ENCODE results near the gene TEX2. TPM values are rescaled to one million over a fixed set of nuclear protein-coding genes. Genes with fewer than 3 reads are reported as not detected.
A peak's percentile ranks its signal among the peaks of the same experiment; 100 is the strongest.
"Not testable (repeated sequence)": the region's sequence is repeated elsewhere in the genome, so short reads cannot be mapped to it uniquely, and the experiment has no call there.

The TEX2 gene
- total RNA-seq, 2 experiments from 2014 or later: 14.0 to 14.5 TPM

GRCh38 chr17:64209356-64209941, 53.6 kb downstream of the TEX2 start:
- ChIA-PET POLR2A (no interaction called here), CTCF (interaction anchor here (0.9 to 2.0 kb wide), 4 partner anchors 14 to 93 kb away, joined by 3 to 7 read pairs (median 4); no protein-coding TSS in a partner anchor)
- no peak for DNase-seq
- no peak for ATAC-seq
- TF ChIP-seq, protein P1, sequence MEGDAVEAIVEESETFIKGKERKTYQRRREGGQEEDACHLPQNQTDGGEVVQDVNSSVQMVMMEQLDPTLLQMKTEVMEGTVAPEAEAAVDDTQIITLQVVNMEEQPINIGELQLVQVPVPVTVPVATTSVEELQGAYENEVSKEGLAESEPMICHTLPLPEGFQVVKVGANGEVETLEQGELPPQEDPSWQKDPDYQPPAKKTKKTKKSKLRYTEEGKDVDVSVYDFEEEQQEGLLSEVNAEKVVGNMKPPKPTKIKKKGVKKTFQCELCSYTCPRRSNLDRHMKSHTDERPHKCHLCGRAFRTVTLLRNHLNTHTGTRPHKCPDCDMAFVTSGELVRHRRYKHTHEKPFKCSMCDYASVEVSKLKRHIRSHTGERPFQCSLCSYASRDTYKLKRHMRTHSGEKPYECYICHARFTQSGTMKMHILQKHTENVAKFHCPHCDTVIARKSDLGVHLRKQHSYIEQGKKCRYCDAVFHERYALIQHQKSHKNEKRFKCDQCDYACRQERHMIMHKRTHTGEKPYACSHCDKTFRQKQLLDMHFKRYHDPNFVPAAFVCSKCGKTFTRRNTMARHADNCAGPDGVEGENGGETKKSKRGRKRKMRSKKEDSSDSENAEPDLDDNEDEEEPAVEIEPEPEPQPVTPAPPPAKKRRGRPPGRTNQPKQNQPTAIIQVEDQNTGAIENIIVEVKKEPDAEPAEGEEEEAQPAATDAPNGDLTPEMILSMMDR (IDR thresholded peaks at IDR 0.05): no peak
- Mint-ChIP-seq H3K27me3 (no peaks in the 10 kb centered on the region), H3K4me3 (no peak overlapping the region), H3K9me3 (no peaks in the 10 kb centered on the region), H3K36me3 (ENCODE audit: low read depth) (peaks cover 31% of the 10 kb centered on the region), H3K27ac (no peak overlapping the region), H3K4me1 (ENCODE audit: low read depth) (peaks cover 10% of the 10 kb centered on the region)
- intact Hi-C loops (cut with micrococcal nuclease): no loop called here

DNA sequence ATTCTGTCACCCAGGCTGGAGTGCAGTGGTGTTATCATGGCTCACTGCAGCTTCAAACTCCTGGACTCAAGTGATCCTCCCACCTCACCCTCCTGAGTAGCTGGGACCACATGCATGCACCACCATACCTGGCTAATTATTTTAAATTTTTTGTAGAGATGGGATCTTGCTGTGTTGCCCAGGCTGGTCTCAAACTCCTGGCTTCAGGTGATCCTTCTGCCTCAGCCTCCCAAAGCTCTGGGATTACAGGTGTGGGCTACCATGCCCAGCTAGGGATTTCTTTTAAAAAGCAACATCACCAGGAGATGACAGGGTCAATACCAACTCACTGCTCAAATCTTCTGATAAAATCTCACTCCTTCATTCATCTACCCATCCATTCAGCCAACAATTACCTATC, 54.4 kb downstream of the TEX2 start:
- H3K9me3 Mint-ChIP-seq; H3K27me3 Mint-ChIP-seq; H3K4me3 Mint-ChIP-seq; H3K27ac Mint-ChIP-seq; ATAC-seq; intact Hi-C loops (cut with micrococcal nuclease); POLR2A ChIA-PET; DNase-seq: not testable (repeated sequence)
- Mint-ChIP-seq H3K4me1 (ENCODE audit: low read depth) (peaks cover 12% of the 10 kb centered on the region), H3K36me3 (ENCODE audit: low read depth) (peaks cover 27% of the 10 kb centered on the region)
- CTCF ChIA-PET: interaction anchor here (0.6 to 2.0 kb wide), 5 partner anchors 14 to 210 kb away, joined by 3 to 7 read pairs (median 3); no protein-coding TSS in a partner anchor

GRCh38 chr17:64205804-64206203, 57.3 kb downstream of the TEX2 start:
- H3K27me3 Mint-ChIP-seq: no peaks in the 10 kb centered on the region
- peaks cover 40% of the 10 kb centered on the region for H3K4me1 Mint-ChIP-seq (ENCODE audit: low read depth)
- DNase-seq (no peak), ATAC-seq (no peak)
- TF ChIP-seq, protein P1 (IDR thresholded peaks at IDR 0.05): no peak
- H3K36me3 Mint-ChIP-seq (ENCODE audit: low read depth): peaks cover 11% of the 10 kb centered on the region
- intact Hi-C loops (cut with micrococcal nuclease): no loop called here
- no peak overlapping the region for H3K27ac Mint-ChIP-seq
- H3K4me3 Mint-ChIP-seq: no peak overlapping the region
- H3K9me3 Mint-ChIP-seq: no peaks in the 10 kb centered on the region
- CTCF ChIA-PET: interaction anchor here (0.9 to 1.6 kb wide), 3 partner anchors 12 to 340 kb away, joined by 3 read pairs; no protein-coding TSS in a partner anchor
- POLR2A ChIA-PET: no interaction called here

DNA sequence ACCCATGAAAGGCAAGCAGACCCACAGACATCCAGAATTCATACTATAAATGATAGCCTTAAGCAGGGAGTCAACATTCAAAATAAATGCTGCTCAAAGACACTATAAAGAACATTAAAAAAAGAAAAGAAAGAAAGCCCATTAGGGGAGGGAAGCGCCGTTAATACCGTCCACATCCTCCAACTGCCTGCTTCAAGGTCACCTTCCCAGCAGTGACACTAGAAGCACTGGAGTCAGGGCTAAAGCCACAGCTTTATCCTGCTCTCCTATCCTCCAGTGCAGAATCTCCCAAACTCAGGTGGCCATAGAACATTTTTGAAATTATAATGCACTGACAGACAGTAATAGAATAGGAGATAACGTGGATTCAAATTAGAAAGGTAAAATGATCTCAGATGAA, 59.4 kb downstream of the TEX2 start:
- no peak overlapping the region for H3K4me3 Mint-ChIP-seq
- ChIA-PET POLR2A (interaction anchor here (0.5 kb wide), 1 partner anchor 79 kb away, joined by 3 read pairs; no protein-coding TSS in a partner anchor), CTCF (interaction anchor here (1.1 kb wide), 1 partner anchor 88 kb away, joined by 5 read pairs; no protein-coding TSS in a partner anchor)
- no peaks in the 10 kb centered on the region for H3K9me3 Mint-ChIP-seq
- H3K36me3 Mint-ChIP-seq (ENCODE audit: low read depth): peaks cover 8% of the 10 kb centered on the region
- no peaks in the 10 kb centered on the region for H3K27me3 Mint-ChIP-seq
- ATAC-seq (no peak), DNase-seq (no peak)
- H3K4me1 Mint-ChIP-seq (ENCODE audit: low read depth): peaks cover 45% of the 10 kb centered on the region
- TF ChIP-seq, protein P1 (IDR thresholded peaks at IDR 0.05): no peak
- no peak overlapping the region for H3K27ac Mint-ChIP-seq
- intact Hi-C loops (cut with micrococcal nuclease): no loop called here

DNA sequence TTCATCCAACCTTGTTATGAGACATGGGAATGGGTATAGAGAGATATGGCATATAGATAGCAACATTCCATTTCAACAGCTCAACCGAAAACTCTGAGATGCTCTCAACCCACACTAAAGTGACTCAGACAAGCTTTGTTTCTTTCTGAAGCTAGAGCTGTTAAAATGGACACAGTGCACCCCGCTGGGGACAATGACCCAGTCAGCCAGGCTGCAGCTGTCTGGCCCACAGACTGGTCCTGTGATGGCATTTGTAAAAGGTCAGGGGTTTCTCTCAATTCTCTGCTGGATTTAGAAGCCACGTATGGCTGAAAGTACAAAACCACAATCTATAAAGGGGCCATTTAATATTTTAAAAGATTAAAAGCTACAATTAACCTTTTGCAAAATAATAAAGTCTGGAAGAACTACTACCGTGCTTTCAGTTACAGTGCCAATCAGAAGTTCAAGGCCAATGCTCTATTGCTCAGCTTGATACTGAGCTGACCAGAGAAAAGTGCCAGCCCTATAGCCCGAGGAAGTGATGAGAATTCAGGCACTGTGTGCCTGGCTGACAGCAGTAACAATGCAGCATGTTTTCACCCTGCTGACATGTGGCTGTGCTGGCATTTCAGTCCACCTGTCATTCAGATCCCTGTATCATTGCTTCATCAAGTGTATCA, 60.2 kb downstream of the TEX2 start:
- ChIA-PET CTCF (interaction anchor here (1.1 to 1.9 kb wide), 4 partner anchors 36 to 88 kb away, joined by 3 to 5 read pairs (median 4); no protein-coding TSS in a partner anchor), POLR2A (interaction anchor here (0.5 to 1.5 kb wide), 3 partner anchors 57 to 79 kb away, joined by 3 to 7 read pairs (median 4); no protein-coding TSS in a partner anchor)
- TF ChIP-seq, protein P1 (IDR thresholded peaks at IDR 0.05): no peak
- ATAC-seq (peak; percentile 50), DNase-seq (peak; percentile 39)
- intact Hi-C loops (cut with micrococcal nuclease): no loop called here
- Mint-ChIP-seq H3K27me3 (no peaks in the 10 kb centered on the region), H3K36me3 (ENCODE audit: low read depth) (peaks cover 10% of the 10 kb centered on the region), H3K9me3 (peaks cover 2% of the 10 kb centered on the region), H3K27ac (no peak overlapping the region), H3K4me3 (no peak overlapping the region), H3K4me1 (ENCODE audit: low read depth) (peaks cover 45% of the 10 kb centered on the region)
